ENCODE data around the gene CLIC5.

Gene CLIC5

GRCh38 chr6:45997875-45998506 lies 17.7 kb downstream of the CLIC5 start:
- no peak for DNase-seq (ENCODE audit: low spot score)

GRCh38 chr6:45991189-45991588 lies 24.5 kb downstream of the CLIC5 start:
- DNase-seq (ENCODE audit: low spot score) = no peak

DNA sequence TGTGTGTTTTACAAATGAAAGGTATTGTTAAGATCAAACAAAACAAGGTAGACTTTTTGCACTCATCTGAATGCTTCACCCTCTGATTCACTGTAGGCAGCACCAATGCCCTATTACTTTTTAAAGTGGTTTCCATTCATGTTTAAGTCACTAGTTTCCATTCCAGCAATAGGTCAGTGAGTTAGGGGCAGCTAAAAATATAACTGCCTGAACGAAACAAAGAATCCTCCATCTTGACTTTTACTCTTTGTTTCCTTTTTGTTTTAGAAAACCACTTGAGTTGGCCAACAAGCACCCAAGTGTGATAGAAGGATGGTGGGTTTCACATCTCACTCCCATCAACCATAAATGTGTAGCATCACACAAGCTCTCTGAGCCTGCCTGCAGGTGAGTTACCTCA lies 25.5 kb downstream of the CLIC5 start:
- no peak for DNase-seq (ENCODE audit: low spot score)

- no peak for DNase-seq (ENCODE audit: low spot score)
Measured at GRCh38 chr6:45988635-45989034, 27.0 kb downstream of the CLIC5 start.

- no peak for DNase-seq (ENCODE audit: low spot score)
Measured at GRCh38 chr6:45987856-45988255, 27.8 kb downstream of the CLIC5 start.

GRCh38 chr6:45986746-45987274 lies 28.9 kb downstream of the CLIC5 start:
- DNase-seq (ENCODE audit: low spot score) = no peak

- DNase-seq (ENCODE audit: low spot score) = no peak
Measured at GRCh38 chr6:45984788-45985425, 30.8 kb downstream of the CLIC5 start.

GRCh38 chr6:45984347-45984746 lies 31.3 kb downstream of the CLIC5 start:
- DNase-seq (ENCODE audit: low spot score) = no peak

- DNase-seq (ENCODE audit: low spot score) = no peak
Measured at GRCh38 chr6:45983062-45983461, 32.6 kb downstream of the CLIC5 start.

DNA sequence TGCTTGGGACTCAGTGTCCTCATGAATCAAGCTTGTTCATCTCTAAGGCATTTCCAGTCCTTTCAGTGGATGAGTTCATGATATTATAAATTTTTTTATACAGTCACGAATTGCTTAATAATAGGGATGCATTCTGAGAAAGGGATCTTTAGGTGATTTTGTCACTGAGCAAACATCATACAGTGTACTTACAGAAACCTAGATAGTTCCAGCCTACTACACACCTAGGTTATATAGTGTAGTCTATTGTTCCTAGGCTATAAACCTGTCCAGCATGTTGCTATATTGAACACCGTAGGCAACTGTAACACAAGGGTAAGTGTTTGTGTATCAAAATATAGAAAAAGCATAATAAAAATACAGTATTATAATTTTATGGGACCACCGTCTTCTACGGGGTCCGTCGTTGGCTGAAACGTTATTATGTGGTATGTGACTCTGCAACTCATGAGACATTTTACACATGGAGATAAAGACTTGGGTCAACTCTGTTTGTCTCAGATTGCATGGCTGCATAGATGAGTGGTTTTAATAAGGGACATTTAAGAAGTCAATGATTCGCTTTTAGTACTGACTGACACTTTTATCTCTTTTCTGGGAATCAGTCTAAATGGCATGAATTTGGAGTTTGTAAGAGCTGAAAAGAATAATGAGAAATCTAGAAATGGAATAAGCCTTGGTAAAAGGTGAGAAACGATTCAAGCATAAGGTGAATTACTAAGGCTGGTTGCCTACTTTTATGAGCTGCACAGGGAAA lies 33.2 kb downstream of the CLIC5 start:
- DNase-seq (ENCODE audit: low spot score) = no peak

GRCh38 chr6:45981046-45981445 lies 34.6 kb downstream of the CLIC5 start:
- no peak for DNase-seq (ENCODE audit: low spot score)

GRCh38 chr6:45979311-45979710 lies 36.3 kb downstream of the CLIC5 start:
- DNase-seq (ENCODE audit: low spot score) = no peak

DNA sequence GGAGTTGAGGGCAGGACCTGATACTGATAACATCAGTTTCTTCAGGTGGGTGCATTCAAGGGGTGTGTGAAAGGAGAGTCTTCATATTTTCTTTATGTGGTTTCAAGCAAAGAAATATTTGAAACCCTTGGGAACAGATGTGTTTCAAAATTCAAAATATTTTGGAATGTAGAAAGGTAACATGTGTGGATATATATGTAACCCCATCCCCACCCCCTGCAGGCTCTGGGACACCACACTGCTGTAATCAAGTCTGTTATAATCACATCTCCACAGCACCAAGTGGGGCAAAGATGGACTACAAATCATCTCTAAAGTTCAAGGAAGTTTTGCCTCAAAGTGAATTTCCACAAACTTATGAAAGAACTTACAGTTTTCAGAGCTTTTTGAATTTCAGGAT lies 41.1 kb downstream of the CLIC5 start:
- DNase-seq (ENCODE audit: low spot score) = no peak

DNA sequence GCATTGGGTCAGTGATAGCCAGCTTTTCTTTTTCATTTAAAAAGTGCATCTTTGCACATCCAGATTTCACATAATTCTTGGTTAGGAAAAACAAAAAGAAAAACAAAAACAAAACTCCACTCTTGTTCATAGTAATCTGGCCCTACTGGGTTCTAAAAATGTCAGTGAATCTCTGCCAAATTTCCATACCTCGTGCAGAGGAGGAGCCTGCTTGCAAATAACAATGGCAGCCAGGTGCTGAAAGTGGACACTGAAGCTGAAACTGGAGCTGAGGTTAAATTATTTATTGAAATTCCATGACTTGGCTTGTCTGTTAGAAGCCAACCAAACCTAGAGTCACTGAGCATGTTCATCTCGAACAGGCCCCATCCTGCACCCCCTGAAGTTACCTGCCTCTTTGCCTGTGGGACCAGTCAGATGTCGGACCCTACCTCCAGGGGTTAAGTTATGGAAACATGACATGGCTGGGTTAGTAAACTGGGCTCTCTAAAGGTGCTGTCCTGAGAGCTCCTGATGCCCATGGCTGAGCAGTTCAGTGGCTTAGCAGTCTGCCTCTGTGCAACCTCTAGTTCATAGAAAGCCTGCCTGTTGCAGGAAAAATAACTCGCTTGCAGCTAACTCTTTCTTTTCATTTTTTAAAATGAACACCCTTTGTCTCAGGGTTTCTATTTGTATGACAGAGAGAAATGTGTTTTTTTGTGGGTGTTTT lies 42.7 kb downstream of the CLIC5 start:
- no peak for DNase-seq (ENCODE audit: low spot score)

DNA sequence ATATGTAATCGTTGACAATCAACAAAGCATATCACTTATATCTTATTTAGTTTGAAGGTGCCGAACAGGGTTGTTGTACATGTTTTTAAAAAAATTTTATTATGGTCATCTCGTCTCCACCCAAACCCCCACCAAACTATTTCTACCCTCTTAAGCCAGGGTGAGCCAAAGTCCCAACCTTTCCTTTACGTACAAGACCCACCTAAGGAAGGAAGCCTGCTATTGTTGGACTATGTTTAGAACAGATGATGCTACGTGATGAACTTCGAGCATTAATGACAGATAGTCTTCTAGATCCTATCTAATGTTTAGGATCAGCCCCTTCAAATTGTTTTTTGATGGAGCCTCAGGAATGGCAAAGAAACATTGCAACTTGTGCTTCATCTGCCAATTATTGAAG lies 44.4 kb downstream of the CLIC5 start:
- DNase-seq (ENCODE audit: low spot score) = no peak

DNA sequence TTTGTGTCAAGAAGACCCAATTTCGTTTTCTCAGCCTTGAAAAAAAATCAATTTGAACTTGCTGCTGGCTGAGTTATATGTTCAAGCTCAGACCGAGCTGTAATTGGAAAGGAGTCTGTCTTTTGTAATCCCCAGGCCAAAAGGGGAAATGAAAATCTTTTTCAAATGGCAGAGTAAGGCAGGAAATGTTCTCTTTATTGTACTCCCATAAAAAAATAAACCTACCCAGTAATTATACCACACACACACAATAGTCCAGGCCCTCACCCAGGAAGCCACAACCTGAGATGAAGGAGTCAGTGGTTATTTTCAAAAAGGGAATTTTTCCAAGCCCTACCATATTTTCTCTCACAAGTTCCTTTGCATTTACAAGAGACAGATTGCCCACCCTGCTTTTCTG lies 45.3 kb downstream of the CLIC5 start:
- DNase-seq (ENCODE audit: low spot score) = no peak

DNA sequence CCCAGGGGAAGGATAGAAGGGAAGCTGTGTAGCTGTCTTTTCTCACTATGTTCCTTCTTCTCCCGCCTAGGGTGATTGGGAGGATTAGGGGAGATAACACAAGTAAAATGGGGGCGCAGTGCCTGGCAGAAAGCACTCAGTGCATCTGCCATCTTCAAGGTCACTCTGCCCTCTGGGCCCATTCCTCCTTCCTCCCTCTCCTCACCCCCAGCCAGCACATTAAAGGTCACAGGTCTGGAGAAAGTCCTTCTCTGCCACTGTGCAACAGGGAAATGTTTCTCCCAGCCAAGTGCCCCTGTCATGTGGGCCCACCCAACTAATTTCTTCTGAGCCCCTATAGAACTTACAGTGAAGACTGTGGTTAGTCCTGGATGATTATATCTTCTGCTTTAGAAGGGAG lies 45.8 kb downstream of the CLIC5 start:
- no peak for DNase-seq (ENCODE audit: low spot score)

GRCh38 chr6:45969026-45969425 lies 46.6 kb downstream of the CLIC5 start:
- DNase-seq (ENCODE audit: low spot score) = no peak

DNA sequence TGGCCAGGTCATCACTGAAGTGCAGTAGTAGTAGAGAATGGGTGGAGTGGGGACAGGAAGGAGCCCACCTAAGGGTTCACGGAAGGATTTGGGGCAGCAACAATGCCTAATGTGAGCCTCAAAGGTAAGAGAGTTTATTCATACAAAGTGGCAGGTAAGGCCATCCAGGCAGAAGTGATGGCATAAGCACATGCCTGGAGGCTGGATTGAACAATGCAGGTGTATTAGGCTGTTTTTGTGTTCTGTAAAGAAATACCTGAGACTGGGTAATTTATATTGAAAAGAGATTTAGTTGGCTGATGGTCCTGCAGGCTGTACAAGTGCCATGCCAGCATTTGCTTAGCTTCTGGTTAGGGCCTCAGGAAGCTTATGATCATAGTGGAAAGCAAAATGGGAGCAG lies 48.3 kb downstream of the CLIC5 start:
- no peak for DNase-seq (ENCODE audit: low spot score)

- no peak for DNase-seq (ENCODE audit: low spot score)
Measured at GRCh38 chr6:45966797-45967196, 48.9 kb downstream of the CLIC5 start.

- no peak for DNase-seq (ENCODE audit: low spot score)
Measured at GRCh38 chr6:45966340-45966739, 49.3 kb downstream of the CLIC5 start.

- no peak for DNase-seq (ENCODE audit: low spot score)
Measured at GRCh38 chr6:45965792-45966191, 49.9 kb downstream of the CLIC5 start.

- no peak for DNase-seq (ENCODE audit: low spot score)
Measured at GRCh38 chr6:45965007-45965406, 50.7 kb downstream of the CLIC5 start.
